ENCODE data around the gene TFPT. TPM values are rescaled to one million over a fixed set of nuclear protein-coding genes. Genes with fewer than 3 reads are reported as not detected.

Gene TFPT
- total RNA-seq, 2 experiments from 2014 or later: 27.7 to 28.1 TPM

- TF ChIP-seq CTCF (IDR thresholded peaks at IDR 0.05): no peak
- Mint-ChIP-seq H3K4me3 (no peak overlapping the region), H3K36me3 (ENCODE audit: low read depth) (peaks cover 22% of the 10 kb centered on the region), H3K9me3 (no peaks in the 10 kb centered on the region), H3K27ac (no peak overlapping the region), H3K4me1 (ENCODE audit: low read depth) (peaks cover 5% of the 10 kb centered on the region), H3K27me3 (no peaks in the 10 kb centered on the region)
- intact Hi-C loops (cut with micrococcal nuclease): no loop called here
- no peak for ATAC-seq
- ChIA-PET CTCF (no interaction called here), POLR2A (interaction anchor here (1.1 to 1.3 kb wide), 2 partner anchors 13 to 14 kb away, joined by 3 to 4 read pairs; partner anchors contain the start of genes PRPF31 and TFPT)
- no peak for DNase-seq
Measured at GRCh38 chr19:54129617-54129996, 14.2 kb upstream of the TFPT start.

GRCh38 chr19:54128796-54129616 lies 13.5 kb upstream of the TFPT start:
- POLR2A ChIA-PET: interaction anchor here (1.1 to 1.3 kb wide), 2 partner anchors 12 to 13 kb away, joined by 3 to 4 read pairs; partner anchors contain the start of genes PRPF31 and TFPT
- DNase-seq (no peak), ATAC-seq (no peak)
- H3K4me1 Mint-ChIP-seq (ENCODE audit: low read depth): no peaks in the 10 kb centered on the region
- intact Hi-C loops (cut with micrococcal nuclease): no loop called here
- TF ChIP-seq CTCF (IDR thresholded peaks at IDR 0.05): no peak
- no peak overlapping the region for H3K27ac Mint-ChIP-seq
- CTCF ChIA-PET: no interaction called here
- no peaks in the 10 kb centered on the region for H3K27me3 Mint-ChIP-seq
- no peak overlapping the region for H3K4me3 Mint-ChIP-seq
- H3K36me3 Mint-ChIP-seq (ENCODE audit: low read depth): peaks cover 25% of the 10 kb centered on the region
- H3K9me3 Mint-ChIP-seq: no peaks in the 10 kb centered on the region

- Mint-ChIP-seq H3K36me3 (ENCODE audit: low read depth) (peaks cover 27% of the 10 kb centered on the region), H3K27me3 (no peaks in the 10 kb centered on the region), H3K27ac (no peak overlapping the region), H3K4me3 (no peak overlapping the region), H3K9me3 (no peaks in the 10 kb centered on the region), H3K4me1 (ENCODE audit: low read depth) (no peaks in the 10 kb centered on the region)
- ChIA-PET CTCF (no interaction called here), POLR2A (no interaction called here)
- TF ChIP-seq CTCF (IDR thresholded peaks at IDR 0.05): no peak
- DNase-seq (no peak), ATAC-seq (no peak)
- intact Hi-C loops (cut with micrococcal nuclease): no loop called here
Measured at GRCh38 chr19:54128441-54128725, 12.9 kb upstream of the TFPT start.

- no peak for TF ChIP-seq CTCF (IDR thresholded peaks at IDR 0.05)
- H3K4me1 Mint-ChIP-seq (ENCODE audit: low read depth): no peaks in the 10 kb centered on the region
Measured at GRCh38 chr19:54127688-54128440, 12.4 kb upstream of the TFPT start.

GRCh38 chr19:54125713-54126112 lies 10.3 kb upstream of the TFPT start:
- Mint-ChIP-seq H3K9me3 (no peaks in the 10 kb centered on the region), H3K27ac (no peak overlapping the region), H3K27me3 (no peaks in the 10 kb centered on the region), H3K4me1 (ENCODE audit: low read depth) (no peaks in the 10 kb centered on the region), H3K36me3 (ENCODE audit: low read depth) (peaks cover 32% of the 10 kb centered on the region), H3K4me3 (no peak overlapping the region)
- POLR2A ChIA-PET: no interaction called here
- no peak for TF ChIP-seq CTCF (IDR thresholded peaks at IDR 0.05)
- CTCF ChIA-PET: no interaction called here
- intact Hi-C loops (cut with micrococcal nuclease): no loop called here
- ATAC-seq: no peak
- DNase-seq: no peak

More at GRCh38 chr19:54127688-54128440, 12.4 kb upstream of the TFPT start:
- intact Hi-C loops (cut with micrococcal nuclease): no loop called here
- ChIA-PET CTCF (no interaction called here), POLR2A (interaction anchor here (0.6 to 1.7 kb wide), 2 partner anchors 12 to 1275 kb away, joined by 3 to 9 read pairs; partner anchors contain the start of genes PRPF31 and TFPT)
- Mint-ChIP-seq H3K9me3 (no peaks in the 10 kb centered on the region), H3K4me3 (no peak overlapping the region), H3K27me3 (no peaks in the 10 kb centered on the region), H3K27ac (no peak overlapping the region), H3K36me3 (ENCODE audit: low read depth) (peaks cover 29% of the 10 kb centered on the region)
- no peak for DNase-seq
- no peak for ATAC-seq

Measured in activated CD8-positive, alpha-beta T cell treated with anti-CD3 and anti-CD28 coated beads for 36 hours (primary cell).